Stimulated activated CD4-positive, alpha-beta T cell treated with anti-CD3 and anti-CD28 coated beads, Interleukin-4, amount 100 ng/mL, for 4 hours (primary cell): ENCODE data around the gene COMMD7.
"Not testable (repeated sequence)": the region's sequence is repeated elsewhere in the genome, so short reads cannot be mapped to it uniquely, and the experiment has no call there.

Source experiments
- DNase-seq, 2 experiments: peaks; one replicate each; pipeline ENCODE4 v3.0.0-alpha.2; 2020

The COMMD7 gene

DNA sequence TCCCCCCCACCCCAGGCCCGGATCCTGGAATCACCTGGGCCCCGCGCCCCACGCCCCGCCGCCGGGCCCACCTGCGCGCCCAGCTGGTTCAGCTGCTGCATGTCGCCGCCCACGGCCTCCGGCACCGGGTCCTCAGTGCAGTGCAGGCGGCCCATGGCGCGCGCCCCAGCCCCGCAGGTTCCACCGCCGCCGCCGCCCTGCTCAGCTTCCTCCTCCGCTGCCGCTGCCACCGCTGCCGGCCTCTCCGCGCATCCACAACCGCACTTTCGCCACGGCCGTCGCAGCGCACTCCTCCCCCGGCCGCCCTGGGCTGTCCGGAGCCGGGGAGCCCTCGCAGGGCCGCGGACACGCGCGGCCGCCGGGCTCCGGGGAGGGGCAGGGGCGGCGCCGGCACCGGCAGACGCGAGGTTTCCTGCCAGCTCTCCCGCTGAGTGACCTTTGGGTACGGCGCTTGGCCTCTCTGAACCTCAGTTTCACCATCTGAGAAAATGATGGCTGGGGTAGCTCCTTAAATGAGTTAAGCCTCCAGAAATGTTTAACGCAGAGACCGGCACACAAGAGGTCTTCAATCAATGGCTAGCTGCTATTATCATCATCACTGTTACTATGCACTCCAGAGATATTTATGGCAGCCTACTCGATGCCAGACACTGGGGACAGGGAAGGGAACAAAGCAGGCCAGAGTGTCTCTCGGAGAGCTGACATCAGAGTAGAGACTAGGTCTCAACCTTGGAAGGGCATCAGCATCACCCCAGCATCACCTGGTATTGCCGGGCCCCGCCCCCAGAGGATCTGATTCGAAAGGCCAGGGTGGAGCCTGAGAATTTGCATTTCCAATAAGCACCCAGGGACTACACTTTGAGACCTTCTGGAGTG, at the start of gene COMMD7:
Gene COMMD7 (minus strand): TSS at position 231 of the 876 bp plus-strand sequence. CDS start 76 bp downstream, at position 155.
- DNase-seq, result peak; percentile 64 to 75

DNA sequence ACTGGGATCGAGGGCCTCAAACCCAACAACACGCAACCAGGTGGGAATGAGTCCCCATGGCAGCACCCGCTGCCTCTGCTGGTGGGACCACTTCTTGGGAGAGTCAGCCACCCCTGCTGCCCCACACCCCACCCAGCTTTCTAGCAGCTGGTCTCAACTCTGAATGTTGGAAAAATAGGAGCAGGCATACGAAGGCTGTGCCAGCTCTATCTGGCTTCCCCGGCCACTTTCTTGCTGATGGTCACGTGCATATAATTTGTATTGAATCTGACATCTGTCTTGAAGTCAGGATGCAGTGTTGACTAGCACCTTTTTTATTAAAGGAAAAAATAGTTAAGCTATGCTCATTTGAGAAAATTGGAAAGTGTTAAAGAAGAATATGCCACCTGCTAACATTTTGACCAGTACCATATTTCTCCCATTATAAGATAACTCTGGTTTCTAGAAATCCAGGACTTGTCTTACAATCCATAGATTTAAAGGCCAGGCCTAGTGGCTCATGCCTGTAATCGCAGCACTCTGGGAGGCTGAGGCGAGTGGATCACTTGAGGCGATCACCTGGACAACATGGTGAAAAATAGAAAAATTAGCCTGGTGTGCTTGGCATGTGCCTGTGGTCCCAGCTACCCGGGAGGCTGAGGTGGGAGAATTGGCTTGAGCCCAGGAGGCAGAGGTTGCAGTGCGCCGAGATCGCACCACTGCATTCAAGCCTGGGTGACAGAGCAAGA, 49.6 kb upstream of the COMMD7 start:
- DNase-seq, result no peak

DNA sequence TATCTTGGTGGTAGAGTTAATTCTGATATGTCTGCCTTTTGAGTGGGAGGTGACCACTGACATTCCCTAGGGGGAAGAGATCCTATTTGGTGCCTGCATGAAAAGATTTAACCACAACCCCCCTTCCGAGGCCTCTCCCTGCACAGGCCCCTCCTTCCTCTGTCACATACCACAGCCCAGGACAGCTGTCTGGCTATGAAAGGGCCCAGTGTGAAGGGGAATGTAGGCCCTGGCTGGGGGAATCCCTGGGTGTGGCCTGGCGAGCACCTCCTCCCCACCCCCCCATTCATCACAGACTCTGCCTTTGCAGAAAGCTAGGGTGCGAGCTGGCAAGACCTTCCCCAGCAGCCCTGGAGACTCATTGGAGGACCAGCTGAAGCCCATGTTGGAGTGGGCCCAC, 49.0 kb upstream of the COMMD7 start:
- peak; percentile 18 to 20 for DNase-seq

DNA sequence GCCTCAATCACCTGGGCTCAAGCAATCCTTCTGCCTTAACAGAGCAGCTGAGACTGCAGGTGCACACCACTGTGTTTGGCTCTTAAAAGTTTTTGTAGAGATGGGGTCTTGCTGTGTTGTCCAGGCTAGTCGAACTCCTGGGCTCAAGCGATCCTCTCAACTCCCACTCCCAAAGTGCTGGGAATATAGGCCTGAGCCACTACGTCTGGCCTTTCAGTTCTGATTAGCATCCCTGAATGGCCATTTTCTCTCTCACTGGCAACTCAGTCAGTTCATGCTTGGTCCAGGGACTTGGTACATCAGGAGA, 47.4 kb upstream of the COMMD7 start:
- no peak for DNase-seq

DNA sequence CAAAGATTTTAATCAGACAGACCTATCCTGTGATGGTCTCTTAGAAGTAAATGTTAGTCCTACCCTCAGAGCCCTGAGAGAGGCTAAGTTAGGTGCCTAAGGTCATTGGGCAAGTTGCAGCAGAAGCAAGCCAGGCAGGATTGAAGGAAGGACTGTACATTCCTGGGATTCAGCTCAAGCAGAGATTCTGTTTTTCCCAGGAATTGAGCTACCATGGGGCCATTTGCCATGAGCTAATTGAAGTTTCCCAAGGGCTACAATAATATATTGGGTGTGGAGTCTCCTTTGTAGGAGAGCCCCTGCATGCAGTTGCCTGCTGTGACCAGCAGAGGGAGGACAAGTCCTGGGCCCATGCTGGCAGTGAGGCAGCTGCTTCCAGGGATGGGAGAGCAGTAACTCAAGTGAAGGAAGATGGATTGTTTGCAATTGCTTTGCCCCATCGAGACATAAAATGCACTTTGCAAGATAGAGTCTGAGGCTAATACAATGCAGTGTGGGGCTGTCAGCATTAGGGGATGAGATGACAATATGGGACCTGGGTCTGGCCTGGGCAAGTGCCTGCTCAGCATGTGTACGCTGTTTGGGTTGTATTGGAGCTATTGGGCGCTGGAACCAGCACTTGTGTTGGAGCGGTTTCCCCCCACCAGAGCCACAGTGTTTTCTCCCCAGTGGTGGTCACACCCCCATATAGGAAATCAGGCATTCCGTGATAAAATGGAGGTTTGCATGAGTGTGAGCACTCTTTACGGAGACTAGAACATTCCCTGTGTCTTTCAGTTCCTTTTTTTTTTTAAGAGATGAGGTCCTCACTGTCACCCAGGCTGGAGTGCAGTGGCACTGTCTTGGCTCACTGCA, 46.9 kb upstream of the COMMD7 start:
- DNase-seq, result peak; percentile 58 to 66

DNA sequence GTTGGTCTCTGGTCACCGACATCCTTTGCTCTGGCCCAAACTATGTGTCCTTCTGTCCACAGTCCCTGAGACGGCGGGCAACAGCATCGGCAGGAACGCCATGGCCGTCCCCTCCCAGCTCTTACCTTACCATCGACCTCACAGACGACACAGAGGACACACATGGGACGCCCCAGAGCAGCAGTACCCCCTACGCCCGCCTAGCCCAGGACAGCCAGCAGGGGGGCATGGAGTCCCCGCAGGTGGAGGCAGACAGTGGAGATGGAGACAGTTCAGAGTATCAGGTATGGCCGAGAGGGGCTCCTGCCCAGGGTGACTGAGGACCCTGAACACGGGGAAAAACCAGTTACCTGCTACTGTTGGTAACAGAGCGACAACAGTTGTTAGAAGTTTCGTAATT, 43.9 kb upstream of the COMMD7 start:
- no peak for DNase-seq

DNA sequence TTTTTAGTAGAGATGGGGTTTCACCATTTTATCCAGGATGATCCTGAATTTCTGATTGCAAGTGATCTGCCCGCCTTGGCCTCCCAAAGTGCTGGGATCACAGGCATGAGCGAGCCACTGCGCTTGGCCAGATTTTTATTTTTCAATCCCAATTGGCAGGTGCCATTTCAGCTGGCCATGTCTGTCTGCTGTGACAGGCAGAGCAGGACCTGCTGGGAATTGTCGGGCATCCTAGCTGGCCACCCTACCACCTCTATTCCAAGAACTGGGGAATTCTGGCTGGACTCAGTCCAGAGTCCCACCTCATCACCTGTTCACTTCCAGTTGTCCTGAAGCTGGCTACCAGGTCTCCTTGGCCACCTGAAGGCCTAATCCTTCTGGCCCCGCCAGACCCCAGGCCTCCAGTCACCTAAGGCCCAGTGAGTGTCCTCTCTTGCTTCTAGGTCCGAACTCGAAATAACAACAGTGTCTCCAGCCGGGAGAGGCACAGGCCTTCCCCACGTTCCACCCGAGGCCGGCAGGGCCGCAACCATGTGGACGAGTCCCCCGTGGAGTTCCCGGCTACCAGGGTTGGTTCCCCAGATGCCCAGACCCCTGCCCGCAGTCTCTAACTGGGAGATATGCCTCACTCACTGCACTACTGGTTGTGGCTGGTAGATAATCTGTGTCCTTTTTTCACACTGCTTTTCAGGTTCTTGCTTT, 42.9 kb upstream of the COMMD7 start:
- no peak for DNase-seq

DNA sequence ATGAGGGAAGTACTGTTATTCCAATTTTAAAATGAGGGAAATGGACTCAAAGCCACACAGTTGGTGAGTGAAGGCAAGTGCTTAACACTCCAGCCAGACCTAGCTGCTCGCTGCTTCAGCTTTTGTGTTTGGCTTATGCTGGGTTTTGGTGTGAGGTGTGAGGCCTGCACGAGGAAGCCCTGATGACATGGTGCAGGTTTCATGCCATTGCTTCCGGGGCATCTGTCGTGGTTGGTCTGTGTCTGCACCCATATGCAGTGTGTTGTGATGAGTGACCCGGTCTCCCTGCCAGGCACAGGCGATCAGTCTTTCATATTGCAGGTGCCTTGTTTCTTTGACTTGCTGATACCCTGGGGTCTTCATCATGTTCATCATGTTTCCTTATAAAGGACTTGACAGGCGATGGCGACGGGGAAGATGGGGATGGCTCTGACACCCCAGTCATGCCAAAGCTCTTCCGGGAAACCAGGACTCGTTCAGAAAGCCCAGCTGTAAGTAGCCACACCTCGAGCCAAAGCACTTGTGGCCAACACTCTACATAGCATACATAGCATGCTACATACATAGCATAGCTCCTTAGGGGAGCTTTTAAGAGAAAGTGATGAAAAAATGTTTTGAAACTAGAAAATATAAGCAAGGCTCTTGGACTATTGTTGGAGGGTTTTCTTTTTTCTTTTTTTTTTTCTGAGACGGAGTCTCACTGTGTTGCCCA, 41.3 kb upstream of the COMMD7 start:
- no peak for DNase-seq

DNA sequence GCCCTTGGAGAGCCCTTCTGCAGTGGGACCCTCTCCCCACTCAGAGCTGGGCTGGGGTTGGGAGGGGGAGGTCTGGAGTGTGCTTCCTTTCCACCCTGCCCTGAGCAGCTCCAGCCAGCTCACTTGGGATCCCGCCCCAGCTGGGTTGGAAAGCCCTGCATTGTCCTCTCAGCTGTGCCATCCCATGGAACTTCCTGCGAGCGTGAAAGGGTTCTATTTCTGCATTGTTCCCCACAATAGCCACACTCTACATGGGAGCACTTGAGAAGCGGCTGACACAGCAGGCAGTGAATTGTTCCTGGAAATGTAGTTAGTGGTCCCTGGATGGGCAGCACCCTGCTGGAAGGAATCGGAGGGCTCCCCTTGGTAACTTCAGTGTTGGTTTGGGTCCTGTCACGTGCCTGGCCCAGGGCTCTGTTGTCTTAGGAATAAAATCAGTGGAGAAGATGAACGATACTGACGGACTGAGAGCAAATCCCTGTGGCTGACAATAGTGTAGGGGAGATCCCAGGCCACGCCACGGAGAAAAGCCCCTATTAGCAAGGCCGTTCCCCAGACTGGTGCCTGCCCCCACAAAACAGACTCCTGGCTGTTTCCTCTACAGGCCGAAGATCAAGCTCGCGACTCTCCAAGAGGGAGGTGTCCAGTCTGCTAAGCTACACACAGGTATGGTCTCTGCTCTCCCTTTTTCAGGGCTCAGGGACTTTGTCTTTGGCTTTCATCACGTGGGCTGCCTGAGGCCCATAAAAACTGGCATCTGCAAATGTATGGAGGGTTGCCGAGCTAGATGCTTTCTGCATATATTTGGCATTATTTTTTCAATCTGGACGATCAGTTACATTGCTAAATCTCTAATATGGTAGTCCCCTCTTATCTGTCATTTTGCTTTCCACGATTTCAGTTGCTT, 37.7 kb upstream of the COMMD7 start:
- no peak for DNase-seq

DNA sequence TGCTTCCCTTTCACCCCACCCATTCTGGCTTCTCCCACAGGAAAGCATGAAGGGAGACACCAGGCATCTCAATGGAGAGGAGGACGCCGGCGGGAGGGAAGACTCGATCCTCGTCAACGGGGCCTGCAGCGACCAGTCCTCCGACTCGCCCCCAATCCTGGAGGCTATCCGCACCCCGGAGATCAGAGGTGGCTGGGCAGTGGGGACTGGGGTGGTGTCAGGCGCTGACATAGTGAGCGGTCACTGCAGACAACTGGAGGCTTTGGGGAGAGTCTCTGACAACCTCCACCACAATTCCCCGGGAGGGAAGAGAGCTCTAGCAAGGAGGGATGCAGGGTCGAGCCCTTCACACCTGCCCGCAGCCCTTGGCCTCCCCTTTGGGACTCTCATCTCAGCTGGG, 37.0 kb upstream of the COMMD7 start:
- DNase-seq, result no peak

DNA sequence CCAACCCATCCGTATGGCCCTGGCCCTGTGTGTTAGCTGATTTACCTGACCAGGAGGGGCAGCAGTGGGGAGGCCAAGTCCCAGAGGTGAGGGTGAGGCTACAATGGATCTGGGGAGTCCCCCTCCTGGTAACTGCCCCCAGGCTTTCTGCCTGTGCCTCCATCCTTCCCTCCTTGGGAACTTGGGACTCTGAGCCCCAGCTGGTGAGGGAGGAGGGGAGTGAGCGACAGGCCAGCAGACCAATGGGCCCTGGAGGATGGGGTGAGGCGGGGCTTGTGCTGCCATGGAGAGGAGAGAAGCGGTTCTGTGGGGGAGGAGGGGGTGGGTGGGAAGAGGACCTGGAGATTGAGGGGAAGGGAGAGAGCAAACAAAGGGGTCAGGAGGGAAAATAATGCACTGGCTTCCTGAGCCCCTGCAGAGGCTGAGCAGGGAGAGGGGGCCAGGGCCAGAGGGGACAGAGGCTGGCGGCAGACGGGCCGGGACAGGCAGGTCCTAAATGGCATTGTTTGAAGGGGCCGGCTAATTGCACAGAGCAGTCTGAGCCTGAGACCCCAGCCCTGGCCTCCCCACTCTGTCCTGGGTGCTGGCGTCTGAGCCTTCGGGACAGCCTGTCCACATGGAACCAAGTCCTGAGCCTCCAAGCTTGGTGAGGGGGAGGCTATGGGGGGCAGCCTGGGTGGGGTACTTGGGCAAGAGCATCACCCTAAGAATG, 36.4 kb upstream of the COMMD7 start:
- DNase-seq, result no peak

DNA sequence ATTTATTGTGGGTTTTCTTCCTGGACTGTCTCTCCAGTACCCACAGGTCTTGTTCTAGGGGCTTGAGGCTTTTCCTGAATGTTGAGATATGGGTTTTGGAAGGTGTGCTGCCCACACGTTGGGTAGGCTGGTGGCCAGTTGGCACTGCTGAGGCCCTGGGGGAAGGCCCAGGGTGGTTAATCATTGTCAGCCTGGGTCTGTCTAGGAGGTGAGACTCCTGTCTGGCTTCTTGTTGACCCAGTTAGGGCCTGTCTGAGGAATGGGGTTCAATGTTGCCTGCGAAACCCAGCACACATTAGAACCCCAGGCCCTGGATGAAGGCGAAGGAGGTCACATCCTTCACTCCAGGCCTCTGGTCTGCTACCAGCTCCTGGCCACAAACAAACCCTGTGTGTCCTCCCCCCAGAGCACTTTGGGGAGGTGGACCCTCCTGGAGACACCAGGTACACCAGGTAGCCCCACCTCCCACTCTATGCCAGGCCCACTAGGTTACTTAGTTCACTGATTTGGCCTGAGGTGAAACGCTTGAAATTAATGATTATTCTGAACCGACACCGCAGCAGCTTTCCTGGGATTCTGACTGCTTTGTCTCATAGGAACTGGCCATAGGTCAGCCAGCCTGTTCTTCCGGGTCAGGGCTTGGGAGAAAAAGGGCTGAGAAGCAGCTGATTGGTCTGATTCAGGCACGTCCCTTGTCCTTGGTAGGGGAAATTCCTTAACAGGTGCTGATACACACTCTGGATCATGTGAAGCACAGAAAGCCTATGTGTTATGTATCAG, 34.1 kb upstream of the COMMD7 start:
- no peak for DNase-seq

DNA sequence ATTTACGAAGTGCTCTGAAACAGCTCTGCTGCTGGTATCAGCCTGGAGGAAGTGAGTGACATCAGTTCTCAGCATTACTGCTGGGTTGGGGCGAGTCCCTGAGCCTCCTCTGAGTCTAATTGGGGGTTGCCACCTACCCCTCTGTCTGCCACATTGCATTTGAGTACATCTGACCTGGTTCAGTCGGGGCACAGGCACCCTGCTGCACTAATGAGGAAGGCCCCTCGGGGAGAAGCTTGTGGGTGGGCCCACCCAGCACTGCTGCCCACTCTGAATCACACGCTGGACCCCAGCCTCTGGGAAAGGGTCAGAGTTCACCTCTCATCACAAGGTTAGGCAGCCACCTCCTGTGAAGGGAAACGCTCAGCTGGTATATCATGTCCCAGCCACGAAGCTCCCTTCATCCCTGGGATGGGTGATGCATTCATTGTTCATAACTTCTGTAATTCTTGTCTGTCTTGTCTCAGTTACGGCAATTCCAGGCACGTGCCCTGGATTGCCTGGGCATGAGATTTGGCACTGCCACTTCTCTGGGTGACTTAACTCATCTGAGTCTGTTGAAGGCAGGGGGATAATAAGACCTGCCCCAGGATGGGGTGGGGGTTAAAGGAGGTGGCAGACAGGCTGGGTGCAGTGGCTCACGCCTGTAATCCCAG, 32.2 kb upstream of the COMMD7 start:
- no peak for DNase-seq

DNA sequence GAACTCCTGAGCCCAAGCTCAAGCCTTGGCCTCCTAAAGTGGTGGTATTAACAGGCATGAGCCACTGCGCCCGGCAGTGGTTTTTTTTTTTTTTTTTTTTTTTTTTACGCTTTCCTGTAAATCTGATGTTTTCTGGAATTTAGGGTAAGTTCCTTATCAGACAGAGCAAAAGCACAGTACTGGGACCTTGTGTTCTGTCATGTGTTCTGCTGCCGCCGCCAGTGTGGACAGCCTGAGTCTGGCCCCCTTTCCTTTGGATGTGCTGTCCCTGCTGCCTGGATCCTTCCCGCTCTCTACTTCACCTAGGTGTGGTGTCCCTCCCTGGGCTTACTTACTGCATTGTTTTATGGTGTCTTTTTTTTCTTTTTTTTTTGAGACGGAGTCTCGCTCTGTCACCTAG, 30.6 kb upstream of the COMMD7 start:
- no peak for DNase-seq

DNA sequence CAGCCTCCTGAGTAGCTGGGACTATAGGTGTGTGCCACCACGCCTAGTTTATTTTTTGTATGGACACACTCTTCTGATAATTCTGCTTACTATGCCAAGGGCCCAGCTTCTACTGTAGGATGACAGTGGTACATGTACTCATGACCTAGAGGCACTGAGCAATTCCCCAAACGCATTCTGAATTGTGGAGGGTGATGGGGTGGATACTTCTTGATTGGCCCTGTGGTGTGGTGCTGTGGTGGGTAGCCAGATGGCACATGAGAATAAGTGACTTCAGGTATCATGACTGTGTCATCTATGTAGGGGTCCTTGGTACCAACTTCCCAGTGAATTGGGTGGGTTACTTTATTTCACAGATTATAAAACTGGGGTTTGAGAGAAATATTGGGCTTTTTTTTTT, 30.0 kb upstream of the COMMD7 start:
- no peak for DNase-seq

DNA sequence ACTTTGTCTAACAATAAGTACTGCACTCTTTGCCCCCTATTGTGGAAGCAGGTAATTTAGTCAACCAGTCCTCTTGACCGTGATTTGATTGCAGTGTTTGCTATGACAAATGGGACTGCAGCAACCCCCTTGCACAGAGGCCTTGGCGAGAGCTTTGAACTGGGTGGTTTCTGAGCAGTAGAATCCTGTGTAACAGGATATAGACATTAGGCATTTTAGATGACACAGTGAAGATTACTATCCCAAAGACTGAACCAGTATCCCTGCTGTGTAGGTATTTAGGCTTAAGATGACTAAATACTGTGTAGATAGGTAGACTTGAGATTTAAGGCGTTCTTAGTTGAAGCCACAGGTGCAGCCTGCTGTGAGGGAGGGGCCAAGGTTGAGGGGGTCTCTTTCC, 28.8 kb upstream of the COMMD7 start:
- DNase-seq, result no peak

DNA sequence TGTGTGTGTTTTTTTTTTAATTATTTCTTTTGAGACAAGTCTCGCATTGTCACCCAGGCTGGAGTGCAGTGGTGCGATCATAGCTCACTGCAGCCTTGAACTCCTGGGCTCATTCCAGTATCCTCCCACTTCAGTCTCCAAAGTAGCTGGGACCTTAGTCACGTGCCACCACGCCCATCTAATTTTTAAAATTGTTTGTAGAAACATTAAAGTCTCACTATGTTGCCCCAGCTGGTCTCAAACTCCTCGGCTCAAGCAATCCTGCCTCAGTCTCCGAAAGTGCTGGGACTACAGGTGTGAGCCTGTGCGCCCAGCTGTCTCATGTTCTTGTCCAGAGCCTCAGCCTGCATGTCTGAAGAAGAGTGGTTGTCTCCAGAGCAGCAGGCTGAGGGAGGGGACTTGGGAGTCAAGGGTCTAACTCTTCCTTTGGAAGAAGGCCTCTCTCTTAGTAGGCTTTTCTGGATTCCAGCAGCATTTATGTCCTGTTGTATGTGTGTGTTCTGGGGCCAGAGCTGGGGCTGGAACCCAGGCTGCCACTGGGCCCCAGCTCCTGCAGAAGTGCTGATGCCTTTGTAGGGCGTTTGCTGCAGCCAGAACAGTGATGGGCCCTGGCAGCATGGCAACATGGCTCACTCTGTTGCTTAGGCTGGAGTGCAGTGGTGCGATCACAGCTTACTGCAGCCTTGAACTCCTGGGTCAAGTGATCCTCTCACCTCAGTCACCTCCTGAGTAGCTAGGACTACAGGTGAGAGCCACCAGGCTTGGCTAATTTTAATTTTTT, 24.3 kb upstream of the COMMD7 start:
- DNase-seq, result no peak

DNA sequence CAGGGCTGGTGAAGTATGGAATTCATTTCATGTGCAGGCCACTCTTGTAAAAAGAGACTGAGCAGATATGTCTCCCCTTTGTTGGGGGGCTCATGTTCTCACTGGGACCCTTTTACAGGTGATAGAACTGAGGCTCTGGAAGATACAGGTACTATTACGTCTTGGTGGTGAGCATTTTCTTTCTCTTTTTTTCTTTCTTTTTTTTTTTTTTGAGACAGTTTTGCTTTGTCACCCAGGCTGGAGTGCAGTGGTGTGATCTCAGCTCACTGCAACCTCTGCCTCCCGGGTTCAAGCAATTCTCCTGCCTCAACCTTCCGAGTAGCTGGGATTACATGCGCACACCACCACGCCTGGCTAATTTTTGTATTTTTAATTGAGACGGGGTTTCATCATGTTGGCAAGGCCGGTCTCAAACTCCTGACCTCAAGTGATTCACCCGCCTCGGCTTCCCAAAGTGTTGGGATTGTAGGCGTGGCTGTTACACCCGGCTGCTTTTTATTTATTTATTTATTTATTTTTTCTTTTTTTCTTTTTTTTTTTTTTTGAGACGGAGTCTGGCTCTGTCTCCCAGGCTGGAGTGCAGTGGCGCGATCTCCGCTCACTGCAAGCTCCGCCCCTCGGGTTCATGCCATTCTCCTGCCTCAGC, 22.1 kb upstream of the COMMD7 start:
- not testable (repeated sequence) for DNase-seq
